DMS114 treated with DMSO at 0.1 percent for 48 hours (cell line): ENCODE measurements around the gene COL12A1.

Experiments used
- DNase-seq: peaks from one replicate; lab custom pipeline; 2025; ENCODE audit not compliant: unreplicated experiment; lab: John Stamatoyannopoulos, UW

The COL12A1 gene

DNA sequence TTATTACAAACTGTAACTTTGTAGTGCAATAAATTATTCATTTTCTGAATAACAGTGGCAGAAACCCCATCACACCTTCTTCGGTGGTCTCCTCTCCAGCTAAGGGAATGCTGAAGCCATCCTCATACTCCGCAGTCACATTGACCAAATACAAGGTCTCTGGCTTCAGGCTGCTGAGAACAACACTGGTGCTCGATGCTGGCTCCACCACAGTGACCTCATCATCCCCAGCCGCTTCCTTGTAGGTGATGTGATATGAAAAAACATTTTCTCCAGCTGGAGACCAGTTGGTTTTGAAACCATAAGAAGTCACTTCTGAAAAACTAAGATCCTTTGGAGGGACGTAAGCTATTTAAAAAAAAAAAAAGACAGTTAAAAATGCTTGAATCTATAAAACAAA, 25.0 kb downstream of the COL12A1 start:
- DNase-seq: no peak

DNA sequence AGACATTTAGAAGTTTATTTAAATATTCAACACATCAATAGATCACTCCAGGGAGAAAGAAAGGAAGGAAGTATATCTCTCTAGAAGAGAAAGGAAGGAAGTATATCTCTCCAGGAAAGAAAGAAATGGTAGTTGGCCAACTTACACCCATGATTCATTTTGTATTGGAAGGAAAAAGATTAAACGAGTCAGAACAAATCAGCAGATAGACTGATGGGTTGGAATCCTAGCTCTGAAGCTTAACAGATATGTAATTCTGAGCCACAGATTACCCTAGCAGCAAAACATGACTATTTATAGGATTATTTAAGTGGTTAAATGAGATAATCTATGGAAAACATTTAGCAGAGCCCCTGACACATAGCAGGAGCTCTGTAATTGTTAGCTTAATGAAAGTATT, 27.1 kb downstream of the COL12A1 start:
- DNase-seq: no peak

DNA sequence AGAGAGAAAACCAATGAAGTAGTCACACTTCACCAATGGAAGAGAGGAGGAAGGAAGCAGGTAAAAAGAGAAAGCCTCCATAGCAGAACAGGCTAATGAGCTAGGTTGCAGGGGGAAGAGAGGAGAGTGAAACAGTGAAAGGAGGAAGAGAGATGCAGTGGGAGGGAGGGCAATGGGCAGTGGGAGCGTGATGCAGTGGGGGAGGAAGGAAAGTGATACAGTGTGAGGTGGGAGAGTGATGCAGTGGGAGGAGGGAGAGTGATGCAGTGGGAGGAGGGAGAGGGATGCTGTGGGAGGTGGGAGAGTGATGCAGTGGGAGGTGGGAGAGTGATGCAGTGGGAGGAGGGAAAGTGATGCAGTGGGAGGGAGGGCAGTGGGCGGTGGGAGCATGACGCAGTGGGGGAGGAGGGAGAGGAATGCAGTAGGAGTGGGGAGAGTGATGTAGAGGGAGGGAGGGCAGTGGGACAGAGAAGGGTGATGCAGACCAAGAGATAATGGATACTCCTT, 29.7 kb downstream of the COL12A1 start:
- no peak for DNase-seq

DNA sequence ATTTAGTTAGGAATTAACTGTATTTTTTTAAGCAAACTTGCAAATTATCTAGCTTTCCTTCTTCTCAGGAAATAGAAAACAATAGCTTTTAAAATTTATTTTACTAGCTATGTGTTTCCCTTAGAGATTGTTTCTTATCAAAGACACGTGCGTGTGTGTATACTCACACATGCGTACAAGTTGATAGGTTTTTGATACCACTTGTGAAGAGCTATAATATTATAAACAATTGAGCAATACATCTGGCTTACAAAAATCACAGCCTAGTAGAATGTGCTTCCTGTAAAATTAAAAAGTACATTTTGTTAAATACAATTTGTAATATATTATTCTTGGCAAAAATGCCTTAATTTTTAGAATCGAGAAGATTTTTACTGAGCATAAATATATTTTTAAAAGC, 33.9 kb downstream of the COL12A1 start:
- DNase-seq: no peak

DNA sequence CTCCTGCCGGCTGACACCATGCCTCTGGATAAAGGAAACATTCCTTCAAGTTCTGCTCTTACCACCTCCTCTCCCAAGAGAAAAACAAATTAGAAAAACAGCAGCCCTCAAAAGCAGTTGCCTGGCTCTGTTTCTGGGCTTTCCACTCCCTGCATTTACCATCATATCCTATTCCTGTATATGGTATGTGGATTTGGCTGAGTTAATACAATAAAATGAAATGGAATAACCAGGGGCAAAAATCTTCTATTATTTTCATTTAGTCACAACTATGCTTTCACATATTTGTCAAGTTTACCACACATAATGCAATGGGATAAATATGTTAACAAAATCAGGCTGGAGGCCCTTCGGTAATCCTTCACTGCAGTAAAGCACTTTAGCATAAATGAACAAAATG, 34.3 kb downstream of the COL12A1 start:
- DNase-seq: no peak

DNA sequence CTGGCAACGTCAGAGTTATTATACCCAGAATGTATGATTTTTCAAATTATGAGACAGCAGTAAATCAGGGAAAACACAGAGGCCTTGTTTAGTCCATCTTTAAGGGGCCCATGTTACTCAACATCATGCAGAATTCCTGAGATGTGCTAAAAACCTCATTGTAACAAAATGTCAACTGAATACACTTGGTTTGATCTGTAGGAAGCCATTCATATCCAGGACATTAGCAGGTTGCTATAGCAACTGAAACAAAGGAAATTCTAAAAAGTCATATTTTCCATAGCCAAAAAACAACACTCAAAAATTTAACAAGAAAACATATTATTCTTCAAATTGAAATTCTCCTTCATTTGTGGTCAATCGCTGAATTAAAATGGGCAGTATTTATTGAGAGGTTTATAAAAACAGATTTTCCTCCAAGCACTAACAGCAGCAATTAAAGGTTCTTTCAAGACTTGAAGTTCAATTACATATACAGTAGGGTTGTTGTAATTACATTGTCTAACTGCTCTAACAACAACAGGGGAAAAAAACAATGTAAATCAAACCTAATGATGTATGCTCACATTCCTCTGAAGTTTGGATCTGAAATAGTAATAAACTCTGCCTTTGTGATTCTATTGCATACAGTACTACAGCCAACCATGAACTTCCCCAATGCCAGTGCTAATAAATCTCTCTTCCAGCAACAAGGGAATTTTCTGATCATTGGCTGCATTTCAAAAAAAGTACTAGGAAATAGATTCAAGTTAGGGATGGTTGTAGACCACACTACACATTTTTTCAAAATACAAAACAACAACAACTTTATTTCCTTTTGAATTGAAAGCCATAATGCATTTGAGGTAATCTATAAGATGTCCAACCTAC, 34.9 kb downstream of the COL12A1 start:
- no peak for DNase-seq

DNA sequence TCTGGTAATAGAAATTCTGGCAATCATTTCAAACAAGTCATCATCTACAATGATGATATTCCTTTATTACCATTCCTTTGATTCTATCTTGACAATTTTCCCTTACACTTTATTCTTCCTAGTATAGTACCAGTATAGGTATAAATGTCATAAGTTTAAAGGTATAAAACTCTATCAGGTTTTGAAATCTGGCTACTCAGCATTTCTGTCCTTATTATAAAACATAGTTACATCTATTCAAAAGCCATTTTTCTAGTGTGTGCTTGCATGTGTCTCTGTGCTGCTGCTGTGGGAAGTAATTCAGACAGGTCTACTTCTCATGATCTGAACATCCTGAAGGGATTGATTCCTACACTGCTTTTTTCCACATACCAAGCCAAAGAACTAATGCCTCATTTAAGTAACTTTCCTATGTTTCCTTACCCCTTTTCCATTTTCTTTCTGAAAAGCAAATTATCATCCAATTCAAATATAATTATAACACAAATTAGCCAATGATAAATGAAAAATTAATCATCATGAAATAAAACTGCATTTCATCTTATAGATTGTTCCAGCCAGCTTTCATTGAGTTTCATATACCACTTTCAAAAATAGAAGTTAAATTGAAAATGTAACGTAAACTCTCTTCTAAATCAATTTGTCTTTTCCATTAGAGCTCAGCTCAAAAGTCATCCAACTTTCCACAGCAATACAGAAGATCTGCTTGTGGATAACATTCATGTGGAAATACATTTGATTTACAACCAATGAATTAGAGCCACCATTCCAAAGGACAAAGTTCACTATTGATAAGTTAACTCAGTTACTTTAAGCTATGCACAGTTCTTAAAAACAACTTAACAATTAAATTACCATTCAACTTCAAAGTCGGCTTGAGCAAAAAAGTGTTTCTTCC, 35.9 kb downstream of the COL12A1 start:
- no peak for DNase-seq

DNA sequence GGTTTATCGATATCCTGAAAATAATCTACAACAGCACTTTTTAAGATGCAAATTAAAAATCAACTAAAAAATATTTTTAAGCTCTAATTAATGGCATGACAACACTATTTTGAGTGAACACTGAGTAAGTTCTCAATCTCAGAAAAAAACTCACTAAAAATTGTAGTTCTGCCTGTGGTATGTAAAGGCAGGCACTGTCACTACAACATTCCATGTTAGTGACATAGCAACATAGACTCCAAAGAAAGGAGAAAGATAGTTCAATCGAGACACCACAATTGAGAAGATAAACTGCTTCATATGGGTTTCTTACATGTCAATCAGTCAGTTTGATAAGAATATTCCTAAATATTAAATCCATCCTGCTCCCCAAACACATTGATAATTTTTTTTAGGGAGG, 38.0 kb downstream of the COL12A1 start:
- DNase-seq: no peak

DNA sequence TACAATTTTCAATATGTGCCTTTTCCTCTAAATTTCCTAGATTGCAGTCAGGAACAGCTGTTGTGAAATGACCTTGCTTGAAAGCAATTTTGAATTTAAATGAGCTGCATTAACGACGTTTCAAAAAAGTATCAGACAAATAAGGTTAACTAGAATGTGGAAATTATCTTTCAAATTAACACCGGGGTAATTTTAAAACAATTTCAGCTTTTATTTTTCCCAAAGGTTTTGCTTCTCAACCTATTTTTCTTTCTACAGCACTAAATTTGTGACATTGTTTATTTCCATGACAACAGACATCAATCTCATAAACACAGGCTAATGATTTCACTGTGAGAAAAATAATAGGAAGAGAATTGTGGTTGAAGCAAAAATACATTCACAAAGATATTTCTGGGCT, 38.5 kb downstream of the COL12A1 start:
- no peak for DNase-seq

DNA sequence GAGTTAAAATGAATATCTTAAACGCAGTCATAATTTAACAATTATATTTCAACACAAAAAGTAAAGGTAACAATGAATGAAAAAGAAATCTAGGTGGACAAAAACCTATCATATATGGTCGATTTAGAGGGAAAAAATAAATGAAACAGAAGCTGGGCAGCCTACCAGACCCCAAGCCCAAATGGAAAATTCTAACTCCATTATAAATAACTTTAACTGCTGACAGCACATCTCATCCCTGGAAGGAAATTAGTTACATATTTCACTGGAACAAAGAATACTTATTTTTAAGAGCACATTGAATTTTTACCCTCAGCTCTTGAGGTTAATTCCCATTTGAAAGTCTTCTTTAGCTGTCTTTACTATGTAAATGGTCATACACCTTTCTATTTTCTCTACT, 39.1 kb downstream of the COL12A1 start:
- DNase-seq: no peak

DNA sequence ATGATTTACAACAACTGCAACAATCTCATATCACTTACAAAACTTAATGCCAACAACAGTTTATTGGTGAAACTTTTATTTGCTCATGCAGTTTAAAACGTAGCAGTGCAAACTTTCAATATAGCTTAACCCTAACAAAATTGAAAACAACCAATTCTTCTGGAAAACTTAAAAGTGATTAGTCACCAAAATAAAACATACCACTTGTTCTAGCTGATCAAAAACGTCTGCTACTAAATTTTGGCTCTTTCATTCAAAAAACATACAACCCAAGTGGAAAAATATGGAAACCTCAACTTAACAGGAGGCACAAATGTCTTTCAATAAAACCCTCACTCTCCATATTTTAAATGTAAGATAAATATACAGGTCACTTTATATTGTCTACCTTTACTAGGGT, 39.6 kb downstream of the COL12A1 start:
- DNase-seq: no peak

DNA sequence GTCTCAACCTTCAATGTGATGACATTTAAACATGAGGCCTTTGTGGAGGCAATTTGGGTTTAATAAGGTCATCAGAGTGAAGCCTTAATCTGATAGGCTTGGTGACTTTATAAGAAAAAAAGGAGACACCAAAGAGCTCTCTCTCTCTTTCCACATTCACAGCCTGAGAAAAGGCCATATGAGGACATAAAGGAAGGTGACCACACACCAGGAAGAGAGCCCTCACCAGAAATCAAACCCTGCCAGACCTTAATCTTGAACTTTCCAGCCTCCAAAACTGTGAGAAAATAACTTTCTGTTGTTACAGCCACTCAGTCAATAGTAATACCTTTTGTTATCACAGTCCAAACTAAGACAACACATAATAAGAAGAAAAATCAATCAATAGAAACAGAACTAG, 47.7 kb downstream of the COL12A1 start:
- DNase-seq: no peak

DNA sequence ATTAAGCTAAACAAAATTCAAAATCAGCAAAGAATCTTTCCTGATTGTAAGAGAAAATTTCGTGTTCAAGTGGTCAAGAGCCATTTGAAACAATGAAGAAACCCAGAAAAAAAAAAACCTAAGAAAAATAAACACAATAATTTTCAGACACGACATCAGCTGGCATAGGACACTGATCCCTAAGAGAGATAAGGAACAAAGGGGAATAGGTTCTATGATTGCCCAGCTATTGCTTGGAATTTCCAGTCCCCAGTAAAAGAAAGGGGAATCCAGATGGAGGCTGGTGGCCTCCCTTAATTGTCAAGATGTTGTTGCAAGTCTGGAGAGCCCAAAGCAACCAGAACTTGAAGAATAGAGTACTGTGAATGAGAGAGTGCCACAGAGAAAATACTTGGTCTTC, 48.5 kb downstream of the COL12A1 start:
- no peak for DNase-seq

DNA sequence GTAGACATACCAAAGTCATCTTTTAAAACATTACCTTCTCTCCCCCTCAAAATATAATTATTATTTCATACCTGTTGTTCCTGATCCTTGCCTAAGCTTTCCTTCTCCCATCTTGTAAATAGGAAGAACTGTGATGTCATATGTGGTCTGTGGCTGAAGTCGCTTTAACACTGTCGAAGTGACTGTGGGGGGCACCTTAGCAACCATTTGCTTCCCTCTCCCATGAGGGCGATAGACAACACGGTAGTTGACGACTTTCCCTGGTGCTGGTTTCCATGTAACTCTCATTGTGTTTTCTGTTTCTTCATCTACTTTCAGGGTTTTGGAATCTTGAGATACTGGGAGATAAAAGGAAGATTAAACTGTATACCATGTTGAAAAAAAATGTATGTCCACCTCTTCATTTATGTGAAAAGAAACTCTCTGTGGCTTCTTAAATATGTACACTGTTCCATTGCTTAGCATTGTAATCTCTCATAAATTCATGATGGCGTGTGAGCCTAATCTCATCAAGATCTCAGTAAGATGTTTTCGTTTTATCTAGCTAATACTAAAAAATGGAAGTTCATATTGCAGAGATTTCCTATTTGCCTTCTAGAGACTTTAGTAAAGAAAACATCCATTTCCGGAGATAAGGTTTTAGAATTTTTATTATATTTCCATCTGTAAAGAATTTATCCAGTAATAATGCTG, 49.5 kb downstream of the COL12A1 start:
- no peak for DNase-seq

DNA sequence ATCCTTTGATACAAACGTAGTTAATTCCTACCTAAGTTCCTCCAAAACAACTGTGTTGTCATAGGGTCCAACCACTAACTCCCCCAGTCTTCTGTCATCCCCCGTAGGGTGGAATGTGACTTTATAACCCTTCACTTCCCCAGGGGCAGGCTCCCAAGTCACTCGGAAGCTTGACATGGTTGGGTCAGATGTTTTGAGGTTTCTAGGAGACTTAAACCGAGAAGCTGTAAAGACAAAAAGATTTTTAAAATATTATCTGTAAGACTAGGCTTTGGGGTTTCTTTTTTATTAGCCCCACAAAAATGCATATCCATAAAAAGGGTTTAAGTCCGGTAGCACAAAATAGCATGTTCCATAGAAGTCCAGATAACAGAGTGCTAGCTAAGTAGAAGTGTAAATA, 50.2 kb downstream of the COL12A1 start:
- DNase-seq: no peak

DNA sequence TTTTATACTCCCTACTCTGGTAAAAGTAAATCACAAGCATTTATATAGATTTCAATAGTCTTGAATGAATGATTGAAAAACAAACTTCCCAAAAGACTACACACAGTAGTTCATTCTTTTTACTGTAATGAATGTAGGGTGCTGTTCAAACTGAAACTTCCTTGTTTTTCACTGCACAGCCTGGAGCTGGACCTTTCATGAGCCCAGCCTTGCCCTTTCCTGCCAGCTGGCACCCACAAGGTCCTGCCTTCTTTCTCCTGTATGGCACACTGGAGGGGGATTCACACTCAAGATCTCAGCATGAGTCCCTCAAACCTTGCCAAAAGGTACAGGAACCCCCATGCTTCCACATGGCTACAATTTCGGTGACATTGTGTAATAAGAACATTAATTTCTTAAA, 50.9 kb downstream of the COL12A1 start:
- no peak for DNase-seq

DNA sequence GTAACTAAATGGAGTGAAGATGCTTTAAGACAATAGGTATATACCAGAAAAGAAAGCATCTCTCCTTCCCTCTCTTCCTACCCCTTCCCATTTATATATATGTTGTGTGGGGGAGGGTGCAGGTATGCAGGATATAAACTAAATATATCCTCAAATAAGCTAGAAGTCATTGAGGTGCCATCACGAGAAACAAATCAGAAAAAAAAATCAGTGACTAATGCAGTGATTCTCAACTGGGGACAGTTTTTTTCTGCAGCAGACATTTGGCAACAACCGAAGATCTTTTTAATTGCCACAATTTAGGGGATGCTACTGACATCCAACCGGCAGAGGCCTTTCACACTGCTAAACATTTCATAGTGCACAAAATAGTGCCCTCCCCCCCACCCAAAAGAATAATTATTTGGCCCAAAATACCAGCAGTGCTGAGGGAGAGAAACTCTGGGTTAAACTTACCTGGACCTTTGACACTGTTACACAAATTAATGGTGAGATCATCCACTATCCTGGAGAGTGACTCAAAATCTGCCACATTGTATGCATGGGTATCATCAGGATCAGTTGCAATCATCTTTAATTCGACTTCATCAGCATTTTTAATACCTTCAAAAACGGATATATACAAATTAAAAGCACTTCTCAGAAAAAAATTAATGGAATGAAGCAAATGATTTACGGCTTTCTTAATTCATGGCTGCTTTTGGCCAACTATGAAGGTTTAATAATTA, 55.0 kb downstream of the COL12A1 start:
- DNase-seq: no peak

DNA sequence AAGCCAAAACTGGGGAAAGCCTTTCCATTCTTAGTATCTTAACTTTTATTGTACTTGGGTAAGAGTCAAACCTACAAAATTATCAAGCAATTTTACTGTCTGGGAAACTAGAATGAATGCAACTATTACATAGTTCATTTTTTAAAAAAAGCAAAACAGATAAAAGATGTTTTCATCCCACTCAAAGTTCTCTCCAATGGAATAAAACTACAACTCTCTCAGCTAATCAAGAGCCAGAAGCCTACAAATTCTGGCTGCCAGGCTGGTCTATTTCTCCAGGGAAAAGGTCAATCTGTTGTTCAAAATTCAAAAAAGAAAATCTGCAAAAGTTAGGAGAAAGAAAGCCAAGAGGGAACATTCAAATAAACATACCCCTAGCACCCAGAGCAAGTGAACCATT, 56.2 kb downstream of the COL12A1 start:
- no peak for DNase-seq

DNA sequence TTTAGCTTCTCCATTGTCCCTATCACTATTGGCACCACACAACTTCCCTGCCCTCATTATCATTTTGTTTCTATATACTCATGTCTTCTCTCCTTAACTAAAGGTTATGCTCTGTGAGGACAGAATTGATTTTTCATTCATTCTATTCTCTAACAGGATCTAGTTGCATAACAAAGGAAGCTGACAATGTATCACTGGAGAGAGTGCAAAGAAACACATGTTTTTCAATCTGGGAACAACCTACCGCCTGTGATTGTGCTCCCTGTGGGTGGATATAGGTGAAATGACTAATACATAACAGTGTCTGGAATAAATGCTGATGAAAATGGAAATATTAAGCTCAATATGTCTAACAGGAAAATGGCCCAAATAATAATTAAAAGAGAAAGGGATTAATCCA, 56.6 kb downstream of the COL12A1 start:
- DNase-seq: no peak

DNA sequence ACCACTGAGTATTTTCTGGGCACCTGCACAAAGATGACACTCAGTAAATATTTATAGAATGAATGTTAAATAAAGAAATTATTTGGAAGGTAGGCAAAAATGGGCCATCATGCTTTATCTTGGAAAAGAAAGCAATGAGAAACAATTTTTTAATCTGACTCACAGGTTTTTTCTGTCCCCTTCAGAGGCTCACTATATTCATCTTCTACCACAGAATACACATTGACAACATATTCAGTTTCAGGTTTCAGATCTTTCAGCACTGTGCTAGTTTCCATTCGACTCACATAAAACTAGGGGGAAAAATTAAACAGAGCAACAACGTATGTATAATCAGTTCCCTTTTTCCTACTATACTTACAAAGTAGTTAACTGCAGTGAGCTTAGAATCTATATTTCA, 58.3 kb downstream of the COL12A1 start:
- DNase-seq: no peak

DNA sequence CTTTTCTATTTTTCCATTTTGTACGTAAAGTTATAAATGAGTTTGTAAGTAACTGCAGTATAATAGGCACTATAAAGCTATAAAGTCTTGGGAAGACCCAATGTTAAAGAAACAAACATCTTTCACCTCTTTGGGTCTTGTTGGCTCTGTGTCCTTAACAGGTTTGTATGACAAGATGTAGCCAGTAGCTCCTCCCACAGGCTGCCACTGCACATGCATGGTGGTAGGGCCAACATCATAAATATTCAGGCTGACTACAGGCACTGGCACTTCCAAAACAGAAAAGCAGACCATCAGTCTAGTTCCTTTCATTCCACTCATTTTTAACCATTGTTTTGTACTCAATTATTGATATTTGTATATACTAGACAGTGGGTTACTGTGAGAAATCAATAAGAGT, 59.9 kb downstream of the COL12A1 start:
- no peak for DNase-seq
